NOMO-1 (cell line): ENCODE measurements around the gene EDEM1.

ENCODE experiments used
- DNase-seq, 2 experiments: peaks; one replicate each; lab custom pipeline; 2025; ENCODE audit not compliant: unreplicated experiment in 2 of 2; lab: John Stamatoyannopoulos, UW

EDEM1 gene

GRCh38 chr3:5264093-5264600, 76.6 kb downstream of the EDEM1 start:
- no peak for DNase-seq

DNA sequence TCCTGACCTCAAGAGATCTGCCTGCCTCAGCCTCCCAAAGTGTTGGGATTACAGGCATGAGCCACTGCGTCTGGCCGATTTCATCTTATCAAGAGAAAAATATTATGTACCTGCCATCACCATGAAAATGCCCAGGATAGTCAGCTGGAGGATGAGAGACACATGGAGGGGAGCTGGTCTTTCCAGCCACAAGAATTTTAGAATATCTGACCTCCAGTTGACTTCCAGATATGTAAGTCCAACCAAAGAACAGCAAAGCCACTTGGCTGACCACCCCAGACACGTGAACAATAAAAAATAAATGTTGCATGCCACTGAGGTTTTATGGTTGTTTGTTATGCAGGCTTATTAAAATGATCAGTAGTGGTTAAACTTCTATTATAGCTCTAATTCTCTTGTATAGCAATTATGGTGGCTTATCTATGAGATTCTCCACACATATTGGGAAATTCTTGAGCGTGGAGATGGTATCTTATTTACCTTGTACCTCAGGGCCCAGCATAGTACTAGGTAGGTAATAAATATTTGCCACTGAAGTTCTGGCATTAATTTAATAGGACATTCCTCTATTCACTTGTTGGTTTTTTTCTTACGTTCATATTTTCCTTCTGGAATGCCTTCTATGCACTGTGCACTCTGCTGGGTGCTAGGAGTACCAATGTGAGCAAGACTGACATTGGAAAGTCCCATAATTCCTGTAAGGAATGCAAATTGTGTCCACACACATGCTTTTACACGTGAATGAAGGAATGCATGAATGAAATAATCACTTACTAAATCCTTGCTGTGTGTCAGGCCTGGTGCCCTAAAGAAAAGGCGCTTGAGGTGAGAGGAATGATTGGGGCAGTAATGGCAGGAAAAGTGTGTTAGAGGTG, 77.6 kb downstream of the EDEM1 start:
- no peak for DNase-seq

DNA sequence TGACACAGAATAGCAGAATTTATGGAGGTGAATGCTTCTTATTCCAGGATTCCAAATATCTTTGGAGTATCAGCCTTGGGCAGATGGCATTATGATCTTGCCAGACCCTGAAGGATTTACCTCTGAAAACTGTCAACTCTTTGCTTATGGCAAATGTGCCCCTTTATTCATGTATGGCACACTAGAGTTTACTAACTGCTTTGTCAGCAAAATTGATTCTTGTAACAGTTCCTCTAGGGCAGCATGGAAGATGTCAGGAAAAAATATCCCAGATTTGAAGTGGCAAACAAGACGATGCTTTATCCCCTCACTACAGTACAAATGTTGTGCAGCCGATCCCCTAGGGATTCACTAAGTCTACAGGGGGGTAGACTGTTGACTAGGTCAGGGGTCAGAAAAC, 79.7 kb downstream of the EDEM1 start:
- no peak for DNase-seq

DNA sequence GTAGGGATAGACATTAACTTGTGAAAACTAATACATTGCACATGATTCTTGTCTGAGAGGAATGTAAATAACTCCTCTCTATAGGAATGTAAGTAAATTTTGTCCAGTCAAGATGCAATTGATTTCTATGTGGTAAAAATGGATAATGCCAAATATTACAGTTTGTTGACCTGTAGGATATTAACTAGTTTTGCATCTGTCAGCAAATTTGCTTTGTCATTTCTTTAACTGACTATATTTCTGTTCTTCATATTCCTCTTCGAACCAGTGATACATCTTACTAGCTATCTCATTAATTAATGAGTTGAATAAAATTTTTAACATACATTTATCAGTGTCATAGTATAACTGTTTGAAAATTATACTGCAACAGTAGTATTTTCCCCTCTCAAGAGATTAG, 80.4 kb downstream of the EDEM1 start:
- no peak for DNase-seq
